ENCODE data around the gene MMGT1.

MMGT1 gene

DNA sequence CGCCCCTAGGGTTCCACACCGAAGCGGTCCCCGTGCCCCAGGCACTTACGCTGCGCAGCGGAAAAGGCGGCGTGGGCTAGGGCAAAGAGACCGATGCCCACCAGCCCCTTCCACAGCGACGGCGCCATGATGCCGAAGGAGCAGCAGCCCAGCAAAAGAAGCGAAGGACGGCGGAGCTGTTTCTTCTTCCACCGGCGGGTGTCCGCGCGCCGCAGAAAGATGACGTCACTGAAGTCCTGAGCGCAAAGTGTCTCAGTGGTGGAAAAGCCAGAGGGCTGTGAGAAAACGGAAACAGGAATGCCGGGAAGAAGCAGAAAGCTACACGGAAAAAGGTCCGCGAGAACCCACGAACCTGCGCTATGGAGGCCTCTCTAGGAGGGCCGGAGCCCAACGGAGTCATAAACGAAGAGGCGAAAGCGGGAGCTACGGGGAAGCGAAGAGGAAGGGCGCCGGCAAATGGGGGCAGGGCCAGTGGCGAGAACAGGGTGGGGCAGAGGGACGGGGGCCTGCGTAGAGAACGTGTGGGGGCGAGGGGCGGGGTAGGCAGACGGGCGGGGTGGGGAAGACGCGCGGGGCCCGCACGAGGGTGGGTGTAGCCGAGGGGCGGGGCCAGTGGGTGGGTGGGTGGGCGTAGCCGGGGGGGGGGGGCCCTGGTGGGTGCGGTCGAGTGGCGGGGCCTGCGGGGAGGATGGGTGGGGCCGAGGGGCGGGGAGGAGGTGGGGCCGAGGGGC, at the start of gene MMGT1 (continued):
- TF ChIP-seq, protein P1, sequence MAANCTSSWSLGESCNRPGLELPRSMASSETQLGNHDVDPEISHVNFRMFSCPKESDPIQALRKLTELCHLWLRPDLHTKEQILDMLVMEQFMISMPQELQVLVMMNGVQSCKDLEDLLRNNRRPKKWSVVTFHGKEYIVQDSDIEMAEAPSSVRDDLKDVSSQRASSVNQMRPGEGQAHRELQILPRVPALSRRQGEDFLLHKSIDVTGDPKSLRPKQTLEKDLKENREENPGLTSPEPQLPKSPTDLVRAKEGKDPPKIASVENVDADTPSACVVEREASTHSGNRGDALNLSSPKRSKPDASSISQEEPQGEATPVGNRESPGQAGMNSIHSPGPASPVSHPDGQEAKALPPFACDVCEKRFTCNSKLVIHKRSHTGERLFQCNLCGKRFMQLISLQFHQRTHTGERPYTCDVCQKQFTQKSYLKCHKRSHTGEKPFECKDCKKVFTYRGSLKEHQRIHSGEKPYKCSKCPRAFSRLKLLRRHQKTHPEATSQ (tag by site-specific recombination; IDR thresholded peaks at IDR 0.05): no peak
- TF ChIP-seq, protein P2, sequence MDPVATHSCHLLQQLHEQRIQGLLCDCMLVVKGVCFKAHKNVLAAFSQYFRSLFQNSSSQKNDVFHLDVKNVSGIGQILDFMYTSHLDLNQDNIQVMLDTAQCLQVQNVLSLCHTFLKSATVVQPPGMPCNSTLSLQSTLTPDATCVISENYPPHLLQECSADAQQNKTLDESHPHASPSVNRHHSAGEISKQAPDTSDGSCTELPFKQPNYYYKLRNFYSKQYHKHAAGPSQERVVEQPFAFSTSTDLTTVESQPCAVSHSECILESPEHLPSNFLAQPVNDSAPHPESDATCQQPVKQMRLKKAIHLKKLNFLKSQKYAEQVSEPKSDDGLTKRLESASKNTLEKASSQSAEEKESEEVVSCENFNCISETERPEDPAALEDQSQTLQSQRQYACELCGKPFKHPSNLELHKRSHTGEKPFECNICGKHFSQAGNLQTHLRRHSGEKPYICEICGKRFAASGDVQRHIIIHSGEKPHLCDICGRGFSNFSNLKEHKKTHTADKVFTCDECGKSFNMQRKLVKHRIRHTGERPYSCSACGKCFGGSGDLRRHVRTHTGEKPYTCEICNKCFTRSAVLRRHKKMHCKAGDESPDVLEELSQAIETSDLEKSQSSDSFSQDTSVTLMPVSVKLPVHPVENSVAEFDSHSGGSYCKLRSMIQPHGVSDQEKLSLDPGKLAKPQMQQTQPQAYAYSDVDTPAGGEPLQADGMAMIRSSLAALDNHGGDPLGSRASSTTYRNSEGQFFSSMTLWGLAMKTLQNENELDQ (tag by site-specific recombination; IDR thresholded peaks at IDR 0.05; ENCODE audit: low read depth): no peak
- TF ChIP-seq GLIS1 (tag by site-specific recombination; IDR thresholded peaks at IDR 0.05) (peak; percentile 61), ZBTB1 (tag by site-specific recombination; IDR thresholded peaks at IDR 0.05) (no peak), ZNF354C (tag by site-specific recombination; IDR thresholded peaks at IDR 0.05; ENCODE audit: borderline replicate concordance, low read depth) (no peak), ZNF221 (tag by site-specific recombination; IDR thresholded peaks at IDR 0.05; ENCODE audit: borderline replicate concordance) (no peak), ZNF433 (tag by site-specific recombination; IDR thresholded peaks at IDR 0.05; ENCODE audit: low read depth) (no peak), ZNF558 (tag by site-specific recombination; IDR thresholded peaks at IDR 0.05) (no peak; the same call in 1 of the 2 replicates), ZFP3 (tag by site-specific recombination; IDR thresholded peaks at IDR 0.05; ENCODE audit: low read depth) (no peak), ZNF610 (tag by site-specific recombination; IDR thresholded peaks at IDR 0.05; ENCODE audit: borderline replicate concordance) (no peak), ZNF175 (tag by site-specific recombination; IDR thresholded peaks at IDR 0.05) (no peak), ZNF174 (tag by site-specific recombination; IDR thresholded peaks at IDR 0.05) (no peak), ZNF514 (tag by site-specific recombination; IDR thresholded peaks at IDR 0.05) (no peak), ZFHX2 (tag by site-specific recombination; conservative IDR thresholded peaks at IDR 0.05) (peak; percentile 72)
- TF ChIP-seq, protein P3, sequence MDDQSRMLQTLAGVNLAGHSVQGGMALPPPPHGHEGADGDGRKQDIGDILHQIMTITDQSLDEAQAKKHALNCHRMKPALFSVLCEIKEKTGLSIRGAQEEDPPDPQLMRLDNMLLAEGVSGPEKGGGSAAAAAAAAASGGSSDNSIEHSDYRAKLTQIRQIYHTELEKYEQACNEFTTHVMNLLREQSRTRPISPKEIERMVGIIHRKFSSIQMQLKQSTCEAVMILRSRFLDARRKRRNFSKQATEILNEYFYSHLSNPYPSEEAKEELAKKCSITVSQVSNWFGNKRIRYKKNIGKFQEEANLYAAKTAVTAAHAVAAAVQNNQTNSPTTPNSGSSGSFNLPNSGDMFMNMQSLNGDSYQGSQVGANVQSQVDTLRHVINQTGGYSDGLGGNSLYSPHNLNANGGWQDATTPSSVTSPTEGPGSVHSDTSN (CRISPR knock-in tag; IDR thresholded peaks at IDR 0.05): no peak
- TF ChIP-seq, protein P4, sequence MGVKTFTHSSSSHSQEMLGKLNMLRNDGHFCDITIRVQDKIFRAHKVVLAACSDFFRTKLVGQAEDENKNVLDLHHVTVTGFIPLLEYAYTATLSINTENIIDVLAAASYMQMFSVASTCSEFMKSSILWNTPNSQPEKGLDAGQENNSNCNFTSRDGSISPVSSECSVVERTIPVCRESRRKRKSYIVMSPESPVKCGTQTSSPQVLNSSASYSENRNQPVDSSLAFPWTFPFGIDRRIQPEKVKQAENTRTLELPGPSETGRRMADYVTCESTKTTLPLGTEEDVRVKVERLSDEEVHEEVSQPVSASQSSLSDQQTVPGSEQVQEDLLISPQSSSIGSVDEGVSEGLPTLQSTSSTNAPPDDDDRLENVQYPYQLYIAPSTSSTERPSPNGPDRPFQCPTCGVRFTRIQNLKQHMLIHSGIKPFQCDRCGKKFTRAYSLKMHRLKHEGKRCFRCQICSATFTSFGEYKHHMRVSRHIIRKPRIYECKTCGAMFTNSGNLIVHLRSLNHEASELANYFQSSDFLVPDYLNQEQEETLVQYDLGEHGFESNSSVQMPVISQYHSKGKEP (tag by site-specific recombination; IDR thresholded peaks at IDR 0.05): no peak
- TF ChIP-seq, protein P5, sequence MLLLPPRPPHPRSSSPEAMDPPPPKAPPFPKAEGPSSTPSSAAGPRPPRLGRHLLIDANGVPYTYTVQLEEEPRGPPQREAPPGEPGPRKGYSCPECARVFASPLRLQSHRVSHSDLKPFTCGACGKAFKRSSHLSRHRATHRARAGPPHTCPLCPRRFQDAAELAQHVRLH (tag by site-specific recombination; IDR thresholded peaks at IDR 0.05): peak; percentile 53; the same call in 1 of the 2 replicates
- TF ChIP-seq, protein P6, sequence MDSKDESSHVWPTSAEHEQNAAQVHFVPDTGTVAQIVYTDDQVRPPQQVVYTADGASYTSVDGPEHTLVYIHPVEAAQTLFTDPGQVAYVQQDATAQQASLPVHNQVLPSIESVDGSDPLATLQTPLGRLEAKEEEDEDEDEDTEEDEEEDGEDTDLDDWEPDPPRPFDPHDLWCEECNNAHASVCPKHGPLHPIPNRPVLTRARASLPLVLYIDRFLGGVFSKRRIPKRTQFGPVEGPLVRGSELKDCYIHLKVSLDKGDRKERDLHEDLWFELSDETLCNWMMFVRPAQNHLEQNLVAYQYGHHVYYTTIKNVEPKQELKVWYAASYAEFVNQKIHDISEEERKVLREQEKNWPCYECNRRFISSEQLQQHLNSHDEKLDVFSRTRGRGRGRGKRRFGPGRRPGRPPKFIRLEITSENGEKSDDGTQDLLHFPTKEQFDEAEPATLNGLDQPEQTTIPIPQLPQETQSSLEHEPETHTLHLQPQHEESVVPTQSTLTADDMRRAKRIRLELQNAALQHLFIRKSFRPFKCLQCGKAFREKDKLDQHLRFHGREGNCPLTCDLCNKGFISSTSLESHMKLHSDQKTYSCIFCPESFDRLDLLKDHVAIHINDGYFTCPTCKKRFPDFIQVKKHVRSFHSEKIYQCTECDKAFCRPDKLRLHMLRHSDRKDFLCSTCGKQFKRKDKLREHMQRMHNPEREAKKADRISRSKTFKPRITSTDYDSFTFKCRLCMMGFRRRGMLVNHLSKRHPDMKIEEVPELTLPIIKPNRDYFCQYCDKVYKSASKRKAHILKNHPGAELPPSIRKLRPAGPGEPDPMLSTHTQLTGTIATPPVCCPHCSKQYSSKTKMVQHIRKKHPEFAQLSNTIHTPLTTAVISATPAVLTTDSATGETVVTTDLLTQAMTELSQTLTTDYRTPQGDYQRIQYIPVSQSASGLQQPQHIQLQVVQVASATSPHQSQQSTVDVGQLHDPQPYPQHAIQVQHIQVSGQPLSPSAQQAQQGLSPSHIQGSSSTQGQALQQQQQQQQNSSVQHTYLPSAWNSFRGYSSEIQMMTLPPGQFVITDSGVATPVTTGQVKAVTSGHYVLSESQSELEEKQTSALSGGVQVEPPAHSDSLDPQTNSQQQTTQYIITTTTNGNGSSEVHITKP (tag by site-specific recombination; IDR thresholded peaks at IDR 0.05): no peak
- TF ChIP-seq, protein P7, sequence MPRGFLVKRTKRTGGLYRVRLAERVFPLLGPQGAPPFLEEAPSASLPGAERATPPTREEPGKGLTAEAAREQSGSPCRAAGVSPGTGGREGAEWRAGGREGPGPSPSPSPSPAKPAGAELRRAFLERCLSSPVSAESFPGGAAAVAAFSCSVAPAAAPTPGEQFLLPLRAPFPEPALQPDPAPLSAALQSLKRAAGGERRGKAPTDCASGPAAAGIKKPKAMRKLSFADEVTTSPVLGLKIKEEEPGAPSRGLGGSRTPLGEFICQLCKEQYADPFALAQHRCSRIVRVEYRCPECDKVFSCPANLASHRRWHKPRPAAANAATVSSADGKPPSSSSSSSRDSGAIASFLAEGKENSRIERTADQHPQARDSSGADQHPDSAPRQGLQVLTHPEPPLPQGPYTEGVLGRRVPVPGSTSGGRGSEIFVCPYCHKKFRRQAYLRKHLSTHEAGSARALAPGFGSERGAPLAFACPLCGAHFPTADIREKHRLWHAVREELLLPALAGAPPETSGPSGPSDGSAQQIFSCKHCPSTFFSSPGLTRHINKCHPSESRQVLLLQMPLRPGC (tag by site-specific recombination; IDR thresholded peaks at IDR 0.05): peak; percentile 52; the same call in 1 of the 2 replicates
